MM.1S (cell line): ENCODE data around the gene C16orf54.
"Not testable (repeated sequence)": the region's sequence is repeated elsewhere in the genome, so short reads cannot be mapped to it uniquely, and the experiment has no call there.

Experiments
- DNase-seq: peaks from one replicate; pipeline ENCODE4 v3.0.0-alpha.2; 2015
- H2AFZ ChIP-seq: fragments of 300-600 bp; sonication (generic); 2 replicates; pipeline ENCODE4 v1.6.0; 2016; ENCODE audit warnings: antibody characterized with exemption, low read length
- H3F3A ChIP-seq: fragments of 300-600 bp; sonication (generic); 2 replicates; pipeline ENCODE4 v1.6.1; 2016; ENCODE audit warnings: mild to moderate bottlenecking, antibody characterized with exemption, low read length, moderate library complexity, mixed read lengths; ENCODE audit not compliant: insufficient read depth
- H3K27ac ChIP-seq: fragments of 300-600 bp; sonication (generic); 2 replicates; pipeline ENCODE4 v1.5.1; 2016; ENCODE audit warnings: mild to moderate bottlenecking, low read length
- H3K27me3 ChIP-seq: fragments of 300-600 bp; sonication (generic); replicated peaks from 2 replicates; pipeline ENCODE4 v1.6.0; 2016; ENCODE audit warnings: low read length; ENCODE audit not compliant: insufficient read depth
- H3K36me3 ChIP-seq: fragments of 300-600 bp; sonication (generic); replicated peaks from 2 replicates; pipeline ENCODE4 v1.6.1; 2016; ENCODE audit warnings: mild to moderate bottlenecking, low read length, mixed read lengths; ENCODE audit not compliant: insufficient read depth
- H3K4me1 ChIP-seq: fragments of 300-600 bp; sonication (generic); 2 replicates; pipeline ENCODE4 v1.6.1; 2016; ENCODE audit warnings: low read length, mixed read lengths
- H3K4me2 ChIP-seq: fragments of 300-600 bp; sonication (generic); 2 replicates; pipeline ENCODE4 v1.6.0; 2016; ENCODE audit warnings: low read depth, low read length
- H3K4me3 ChIP-seq: fragments of 300-600 bp; sonication (generic); 2 replicates; pipeline ENCODE4 v1.5.1; 2016; ENCODE audit warnings: low read length, mixed read lengths
- H3K79me2 ChIP-seq: fragments of 300-600 bp; sonication (generic); 2 replicates; pipeline ENCODE4 v1.6.1; 2016; ENCODE audit warnings: mixed run types, low read length, mixed read lengths
- H3K9ac ChIP-seq: fragments of 300-600 bp; sonication (generic); 2 replicates; pipeline ENCODE4 v1.6.1; 2016; ENCODE audit warnings: low read length, mixed read lengths
- H3K9me2 ChIP-seq: fragments of 300-600 bp; sonication (generic); replicated peaks from 2 replicates; pipeline ENCODE4 v1.6.1; 2016; ENCODE audit warnings: mild to moderate bottlenecking, low read length, mixed read lengths; ENCODE audit not compliant: insufficient read depth
- H3K9me3 ChIP-seq: fragments of 300-600 bp; sonication (generic); replicated peaks from 2 replicates; pipeline ENCODE4 v1.6.1; 2016; ENCODE audit warnings: mild to moderate bottlenecking, low read length, mixed read lengths; ENCODE audit not compliant: insufficient read depth
- H4K20me1 ChIP-seq: fragments of 300-600 bp; sonication (generic); 2 replicates; pipeline ENCODE4 v1.6.1; 2016; ENCODE audit warnings: mild to moderate bottlenecking, low read length, moderate library complexity, mixed read lengths; ENCODE audit not compliant: insufficient read depth
- CTCF ChIP-seq: fragments of 300-600 bp; sonication (generic); IDR thresholded peaks from 2 replicates; pipeline ENCODE4 v1.5.1; 2016; ENCODE audit warnings: antibody characterized with exemption, low read length, mixed read lengths
- EZH2 ChIP-seq: fragments of 300-600 bp; sonication (generic); optimal IDR thresholded peaks from 2 replicates; pipeline ENCODE3; 2017; ENCODE audit warnings: low read depth, mild to moderate bottlenecking, antibody characterized with exemption, low read length, mixed read lengths
- EZH2phosphoT487 ChIP-seq: fragments of 300-600 bp; sonication (generic); IDR thresholded peaks from 2 replicates; pipeline ENCODE4 v1.6.1; 2018; ENCODE audit warnings: antibody characterized with exemption, low read length

The C16orf54 gene

GRCh38 chr16:29698042-29698441 lies 47.7 kb downstream of the C16orf54 start:
- no peak for TF ChIP-seq EZH2
- TF ChIP-seq EZH2phosphoT487 = no peak
- no peak for TF ChIP-seq CTCF
- no peaks in the 10 kb centered on the region for H3K79me2 ChIP-seq
- no peaks in the 10 kb centered on the region for H3K9me3 ChIP-seq
- DNase-seq = no peak
- H3K4me3 ChIP-seq = no peak overlapping the region
- H3K36me3 ChIP-seq = no peaks in the 10 kb centered on the region
- H3K4me1 ChIP-seq = peaks cover 17% of the 10 kb centered on the region
- H3K27ac ChIP-seq = no peak overlapping the region
- no peaks in the 10 kb centered on the region; the same call in 1 of the 2 replicates for H3K27me3 ChIP-seq
- H3F3A ChIP-seq = peaks cover 14% of the 10 kb centered on the region; the same call in 1 of the 2 replicates
- no peaks in the 10 kb centered on the region for H4K20me1 ChIP-seq
- H2AFZ ChIP-seq = no peak overlapping the region
- H3K4me2 ChIP-seq = no peak overlapping the region
- H3K9me2 ChIP-seq = no peaks in the 10 kb centered on the region
- no peak overlapping the region for H3K9ac ChIP-seq

- Histone ChIP-seq H4K20me1 (no peaks in the 10 kb centered on the region), H3K4me1 (peaks cover 13% of the 10 kb centered on the region), H3K27ac (no peak overlapping the region), H2AFZ (no peak overlapping the region), H3K79me2 (no peaks in the 10 kb centered on the region), H3K9me2 (no peaks in the 10 kb centered on the region), H3F3A (peaks cover 10% of the 10 kb centered on the region; the same call in 1 of the 2 replicates), H3K4me3 (no peak overlapping the region), H3K27me3 (no peaks in the 10 kb centered on the region; the same call in 1 of the 2 replicates), H3K9ac (no peak overlapping the region), H3K36me3 (no peaks in the 10 kb centered on the region), H3K4me2 (no peak overlapping the region), H3K9me3 (no peaks in the 10 kb centered on the region)
- DNase-seq = no peak
- TF ChIP-seq EZH2phosphoT487 (no peak), EZH2 (no peak), CTCF (no peak)
These were observed 48.4 kb downstream of the C16orf54 start for GRCh38 chr16:29697391-29697790.

GRCh38 chr16:29696881-29697331 lies 48.9 kb downstream of the C16orf54 start:
- peaks cover 8% of the 10 kb centered on the region for H3K4me1 ChIP-seq
- H3K27ac ChIP-seq = no peak overlapping the region
- H3F3A ChIP-seq = peaks cover 5% of the 10 kb centered on the region; the same call in 1 of the 2 replicates
- H3K9ac ChIP-seq = no peak overlapping the region
- TF ChIP-seq EZH2phosphoT487 = no peak
- no peak for TF ChIP-seq CTCF
- no peak for TF ChIP-seq EZH2
- H3K9me3 ChIP-seq = no peaks in the 10 kb centered on the region
- no peaks in the 10 kb centered on the region; the same call in 1 of the 2 replicates for H3K27me3 ChIP-seq
- no peaks in the 10 kb centered on the region for H4K20me1 ChIP-seq
- no peak overlapping the region for H2AFZ ChIP-seq
- no peak overlapping the region for H3K4me3 ChIP-seq
- H3K79me2 ChIP-seq = no peaks in the 10 kb centered on the region
- no peak overlapping the region for H3K4me2 ChIP-seq
- no peaks in the 10 kb centered on the region for H3K36me3 ChIP-seq
- H3K9me2 ChIP-seq = no peaks in the 10 kb centered on the region
- no peak for DNase-seq

DNA sequence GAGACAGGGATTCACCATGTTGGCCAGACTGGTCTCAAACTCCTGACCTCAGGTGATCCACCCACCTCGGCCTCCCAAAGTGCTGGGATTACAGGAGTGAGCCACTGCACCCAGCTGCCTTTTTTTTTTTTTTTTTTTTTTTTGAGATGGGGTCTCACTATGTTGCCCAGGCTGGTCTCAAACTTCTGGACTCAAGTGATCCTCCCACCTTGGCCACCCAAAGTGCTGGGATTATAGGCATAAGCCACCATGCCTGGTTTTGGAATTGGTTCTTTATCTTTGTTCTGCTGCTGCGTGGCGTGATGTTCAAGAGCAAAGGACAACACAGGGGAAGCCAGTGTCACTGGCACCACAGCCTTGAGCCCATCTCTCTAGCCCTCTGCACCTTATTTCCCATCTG lies 50.1 kb downstream of the C16orf54 start:
- H3F3A ChIP-seq, H3K4me2 ChIP-seq, H3K36me3 ChIP-seq, H2AFZ ChIP-seq, DNase-seq, H3K27ac ChIP-seq, H3K9me3 ChIP-seq, H4K20me1 ChIP-seq, H3K4me3 ChIP-seq, H3K9ac ChIP-seq, H3K79me2 ChIP-seq, H3K4me1 ChIP-seq, H3K27me3 ChIP-seq, H3K9me2 ChIP-seq: not testable (repeated sequence)
